HG03159 (cell line): ENCODE measurements around the gene PLA2G2F.

Source experiments
- ATAC-seq: cut with Tn5 transposase; IDR thresholded peaks from one replicate; pipeline ENCODE4 v1.9.1; 2021; ENCODE audit warnings: mild to moderate bottlenecking, moderate library complexity; ENCODE audit not compliant: unreplicated experiment

Gene PLA2G2F, protein sequence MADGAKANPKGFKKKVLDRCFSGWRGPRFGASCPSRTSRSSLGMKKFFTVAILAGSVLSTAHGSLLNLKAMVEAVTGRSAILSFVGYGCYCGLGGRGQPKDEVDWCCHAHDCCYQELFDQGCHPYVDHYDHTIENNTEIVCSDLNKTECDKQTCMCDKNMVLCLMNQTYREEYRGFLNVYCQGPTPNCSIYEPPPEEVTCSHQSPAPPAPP

DNA sequence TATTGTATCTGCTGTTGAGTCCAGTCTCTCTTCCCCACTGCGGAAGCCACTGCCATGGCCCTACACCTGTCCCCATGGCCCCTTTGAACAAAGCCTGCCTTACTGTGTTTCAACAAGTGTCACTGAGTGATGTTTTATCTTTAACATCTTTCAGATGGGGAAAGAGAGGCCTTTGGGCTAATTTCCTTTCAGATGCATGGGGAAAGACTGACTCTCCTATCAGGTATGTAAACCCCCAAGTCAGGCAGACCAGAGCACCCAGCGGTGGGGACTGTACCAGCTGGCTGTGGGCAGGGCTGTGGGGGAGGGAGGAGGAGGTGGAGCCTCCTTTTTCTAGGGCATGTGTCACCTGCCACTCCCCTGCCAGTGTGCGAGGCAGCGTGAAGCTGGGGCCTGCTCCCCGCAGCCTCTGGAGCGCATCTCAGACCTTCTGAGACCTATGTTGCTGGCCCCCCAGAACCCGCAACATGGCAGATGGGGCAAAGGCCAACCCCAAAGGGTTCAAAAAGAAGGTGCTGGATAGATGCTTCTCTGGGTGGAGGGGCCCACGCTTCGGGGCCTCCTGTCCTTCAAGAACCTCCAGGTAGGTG, at the start of gene PLA2G2F:
Gene PLA2G2F, plus strand, starts transcription at position 363 of the 590 bp plus-strand sequence. Its CDS starts 105 bp downstream, at position 468.
- ATAC-seq, result no peak

DNA sequence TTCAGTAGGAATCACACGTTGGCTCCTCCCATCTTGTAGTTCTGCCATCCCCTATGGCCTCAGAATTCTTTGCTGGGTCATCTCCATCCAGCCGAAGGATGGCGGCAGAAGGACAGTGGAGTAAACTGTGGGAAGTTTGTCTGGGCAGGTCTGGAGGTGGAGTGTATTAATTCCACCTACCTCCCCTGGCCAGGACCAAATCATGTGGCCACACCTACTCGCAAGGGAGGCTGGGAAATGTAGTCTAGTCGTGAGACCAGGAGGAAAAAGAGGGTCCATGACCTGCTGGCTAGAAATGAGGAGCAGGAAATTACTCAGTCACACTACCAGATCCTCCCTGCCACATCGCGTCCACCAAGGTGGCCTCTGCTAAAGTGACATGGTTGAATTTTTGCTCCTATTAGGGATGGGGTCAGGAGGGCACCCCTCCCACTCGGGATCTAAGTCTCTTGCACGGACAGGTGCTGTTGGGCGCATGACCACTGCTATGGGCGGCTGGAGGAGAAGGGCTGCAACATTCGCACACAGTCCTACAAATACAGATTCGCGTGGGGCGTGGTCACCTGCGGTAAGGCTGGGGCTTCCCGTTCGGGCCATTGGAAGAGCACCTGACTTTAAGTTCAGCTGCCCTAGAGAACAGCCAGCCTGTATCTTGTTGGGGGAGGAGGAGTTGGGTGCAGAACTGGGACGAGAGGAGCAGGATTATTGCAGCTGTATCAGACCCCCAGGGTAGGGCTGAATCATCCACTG, 49.6 kb upstream of the PLA2G2F start:
- ATAC-seq, result no peak

GRCh38 chr1:20090119-20090518, 49.0 kb upstream of the PLA2G2F start:
- ATAC-seq, result no peak

GRCh38 chr1:20090641-20091040, 48.5 kb upstream of the PLA2G2F start:
- no peak for ATAC-seq

DNA sequence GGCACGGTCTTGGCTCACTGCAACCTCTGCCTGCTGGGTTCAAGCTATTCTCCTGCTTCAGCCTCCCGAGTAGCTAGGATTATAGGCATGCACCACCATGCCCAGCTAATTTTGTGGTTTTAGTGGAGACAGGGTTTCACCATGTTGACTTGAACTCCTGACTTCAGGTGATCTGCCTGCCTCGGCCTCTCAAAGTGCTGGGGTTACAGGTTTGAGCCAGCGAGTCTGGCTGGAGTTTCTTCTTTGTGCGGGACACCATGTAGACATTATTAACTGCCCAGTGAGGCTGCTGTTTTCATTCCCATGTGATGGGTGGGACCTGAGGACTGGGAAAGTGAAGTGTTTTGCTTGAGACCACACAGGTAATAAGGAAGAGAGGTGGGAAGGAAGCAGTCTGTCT, 45.8 kb upstream of the PLA2G2F start:
- no peak for ATAC-seq

DNA sequence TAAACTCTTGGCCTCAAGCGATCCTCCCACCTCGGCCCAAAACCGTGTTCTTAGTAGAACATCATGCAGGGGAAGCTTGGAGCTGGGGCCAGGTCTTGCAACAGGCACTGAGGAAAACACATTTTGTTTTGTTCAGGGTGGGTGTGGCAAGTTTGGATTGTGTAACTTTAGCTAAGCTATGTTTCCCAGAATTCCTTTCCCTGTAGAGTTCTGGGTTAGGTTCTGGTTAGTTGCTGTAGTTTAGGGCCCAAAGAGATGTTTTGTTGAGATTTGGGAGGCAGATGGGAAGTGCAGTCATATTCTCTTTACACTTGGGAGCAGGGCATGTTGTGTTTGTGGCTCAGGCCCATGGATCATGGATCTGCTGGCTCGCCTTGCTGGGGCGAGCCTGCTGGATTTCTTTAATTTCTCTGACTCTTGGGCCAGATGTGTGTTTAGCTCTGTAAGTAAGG, 45.2 kb upstream of the PLA2G2F start:
- ATAC-seq, result no peak

GRCh38 chr1:20095564-20096434, 43.3 kb upstream of the PLA2G2F start:
- ATAC-seq, result no peak

DNA sequence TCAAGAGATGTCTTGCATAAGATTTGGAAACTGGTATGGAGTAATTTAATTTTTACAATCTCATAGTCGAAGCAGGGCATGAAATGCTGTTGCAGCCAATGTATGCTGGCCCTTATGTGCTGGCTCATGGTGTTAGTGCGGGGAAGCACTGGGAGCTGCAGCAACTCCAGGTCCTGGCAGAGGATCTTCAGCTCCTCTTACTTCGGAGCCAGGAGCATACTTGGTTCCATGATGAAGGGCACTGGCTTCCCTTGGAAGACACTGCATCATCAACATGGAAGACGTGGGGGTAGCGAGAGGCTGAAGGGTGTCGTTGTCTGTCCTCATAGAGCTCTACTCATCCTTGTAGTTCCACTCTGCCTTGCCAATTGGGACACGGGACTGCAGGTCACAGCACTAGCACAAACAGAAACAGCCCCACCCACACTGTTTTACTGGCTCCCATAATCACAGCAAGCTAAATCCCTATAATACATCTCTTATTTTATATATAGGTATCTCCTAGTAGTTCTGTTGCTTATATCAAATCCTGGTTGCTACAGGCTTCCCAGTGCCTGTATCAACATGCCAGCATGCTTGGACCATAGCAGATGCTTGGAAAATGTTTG, 42.2 kb upstream of the PLA2G2F start:
- ATAC-seq, result no peak

GRCh38 chr1:20099533-20099932, 39.6 kb upstream of the PLA2G2F start:
- ATAC-seq, result no peak

DNA sequence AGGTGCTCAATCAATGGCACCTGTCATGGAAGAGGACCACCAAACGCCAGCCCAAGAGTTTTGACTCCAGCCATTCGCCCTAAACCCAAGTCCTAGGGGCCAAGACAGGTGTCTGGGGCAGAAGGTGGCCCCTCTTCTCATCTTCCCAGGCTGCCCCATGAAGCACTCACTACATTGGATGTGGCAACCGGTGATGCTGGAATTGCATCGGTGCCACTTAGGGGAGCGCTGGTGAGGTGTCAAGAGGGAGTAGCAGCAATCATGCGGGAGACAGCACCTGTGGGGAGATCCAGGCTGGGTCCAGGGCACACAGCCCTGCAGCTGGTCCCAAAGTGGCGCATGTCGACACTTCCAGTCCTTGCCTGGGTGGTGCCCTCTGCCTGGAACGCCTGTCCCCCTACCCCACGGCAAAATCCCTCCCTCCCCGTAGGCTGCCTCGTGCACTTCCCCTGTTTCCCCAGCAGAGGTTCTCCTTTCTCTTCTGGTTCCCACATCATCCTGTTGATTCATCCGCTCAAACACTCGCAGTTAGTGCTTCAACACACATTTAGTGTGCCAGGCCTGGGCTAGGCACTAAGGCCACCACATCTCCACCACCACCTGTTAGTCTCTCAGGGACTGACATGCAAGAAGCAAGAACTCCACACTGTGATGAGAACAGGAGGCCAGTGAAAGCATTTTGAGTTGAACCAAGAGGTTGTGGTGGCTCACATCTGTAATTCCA, 38.3 kb upstream of the PLA2G2F start:
- ATAC-seq, result no peak

GRCh38 chr1:20102875-20103274, 36.2 kb upstream of the PLA2G2F start:
- ATAC-seq, result no peak

- ATAC-seq, result no peak
Observed at GRCh38 chr1:20105856-20106255, 33.3 kb upstream of the PLA2G2F start.

DNA sequence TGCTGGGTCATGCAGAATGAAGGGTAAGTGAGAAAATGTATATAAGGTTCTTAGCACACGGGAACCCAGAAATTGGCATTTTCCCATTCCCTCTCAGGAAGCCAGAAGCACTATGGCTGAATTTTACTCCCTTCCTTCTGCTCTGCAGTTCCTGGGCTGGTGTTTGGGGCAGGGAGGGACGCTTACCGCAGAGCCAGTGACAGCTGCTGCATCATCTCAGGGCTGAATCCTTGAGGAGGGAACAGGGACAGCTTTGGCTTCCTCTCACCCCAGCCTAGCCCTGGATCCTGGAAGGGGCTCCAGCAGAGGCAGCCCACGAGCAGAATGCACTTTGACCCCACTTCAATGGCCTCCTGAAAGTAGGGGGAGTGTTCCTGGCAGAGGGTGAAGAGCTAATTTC, 31.8 kb upstream of the PLA2G2F start:
- no peak for ATAC-seq

- ATAC-seq, result no peak
Observed at GRCh38 chr1:20107796-20108195, 31.3 kb upstream of the PLA2G2F start.

DNA sequence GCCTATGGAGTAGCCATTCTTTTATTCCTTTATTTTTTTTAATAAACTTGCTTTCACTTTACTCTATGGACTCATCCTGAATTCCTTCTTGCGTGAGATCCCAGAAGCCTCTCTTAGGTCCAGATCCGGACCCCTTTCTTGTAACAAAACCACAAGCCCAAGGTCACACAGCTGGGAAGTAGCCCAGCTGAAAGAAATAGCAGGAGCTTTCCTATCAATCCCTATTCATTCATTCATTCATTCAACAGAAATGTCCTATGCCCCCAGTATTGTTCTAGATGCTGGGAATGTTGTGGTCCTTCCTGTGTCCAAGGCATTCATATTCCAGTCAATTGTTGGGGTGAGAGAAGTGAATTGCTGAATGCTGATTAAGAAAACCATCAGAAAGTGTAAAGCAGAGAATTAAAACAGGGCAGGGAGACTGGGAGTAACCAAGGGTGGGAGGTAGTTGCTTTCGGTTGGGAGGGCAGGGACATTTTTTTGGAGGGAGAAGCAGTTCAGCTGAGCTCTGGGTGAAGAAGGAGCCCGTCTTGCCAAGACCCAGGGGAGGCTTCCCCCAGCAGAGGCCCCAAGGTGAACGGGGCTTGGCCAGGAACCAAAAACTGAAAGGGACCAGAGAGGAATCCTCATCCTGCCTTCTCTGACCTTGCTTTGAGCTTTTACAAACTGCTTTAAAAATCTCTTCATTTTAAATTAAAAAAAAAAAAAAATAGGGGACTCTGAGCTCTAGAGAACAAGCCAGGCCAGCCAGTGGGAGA, 30.6 kb upstream of the PLA2G2F start:
- ATAC-seq, result no peak

DNA sequence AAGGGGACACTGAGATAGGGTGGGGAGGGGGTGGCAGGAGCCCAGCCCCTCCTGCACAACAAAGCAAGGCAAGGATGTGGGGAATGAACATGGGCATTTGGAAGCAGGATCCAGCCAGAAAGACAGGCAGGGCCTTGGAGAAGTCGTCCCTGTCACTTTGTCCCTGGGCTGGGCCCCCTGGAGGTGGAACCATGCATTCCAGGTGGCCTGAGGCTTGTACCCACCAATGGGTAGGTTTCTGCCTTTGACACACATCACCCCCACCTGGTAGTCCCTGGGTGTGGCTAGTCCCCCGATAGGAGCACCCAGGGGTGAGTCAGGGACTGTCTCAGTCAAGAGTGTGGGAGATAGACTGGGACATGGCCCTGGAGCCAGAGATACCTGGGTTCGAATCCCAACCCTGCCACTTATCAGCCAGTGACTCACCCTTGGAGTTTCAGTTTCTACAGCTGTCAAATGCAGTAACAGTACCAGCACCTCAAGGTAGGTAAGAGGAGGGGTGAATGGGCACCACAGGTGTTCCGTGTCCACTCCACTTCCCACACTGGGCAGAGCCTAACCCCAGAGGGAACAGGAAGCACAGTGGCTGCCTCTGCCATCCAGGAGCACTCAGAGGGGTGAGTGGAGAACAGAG, 29.8 kb upstream of the PLA2G2F start:
- no peak for ATAC-seq

- no peak for ATAC-seq
Observed at GRCh38 chr1:20110679-20111078, 28.4 kb upstream of the PLA2G2F start.

GRCh38 chr1:20111452-20111851, 27.7 kb upstream of the PLA2G2F start:
- ATAC-seq, result no peak
